CD4-positive, alpha-beta T cell treated with Interleukin-4 for 1 hour (primary cell): ENCODE data around the gene HAAO.
A peak's percentile ranks its signal among the peaks of the same experiment; 100 is the strongest.

Experiments used
- DNase-seq, 2 donors: peaks; one replicate each; pipeline ENCODE4 v3.0.0-alpha.2; 2020 to 2022

Gene HAAO

DNA sequence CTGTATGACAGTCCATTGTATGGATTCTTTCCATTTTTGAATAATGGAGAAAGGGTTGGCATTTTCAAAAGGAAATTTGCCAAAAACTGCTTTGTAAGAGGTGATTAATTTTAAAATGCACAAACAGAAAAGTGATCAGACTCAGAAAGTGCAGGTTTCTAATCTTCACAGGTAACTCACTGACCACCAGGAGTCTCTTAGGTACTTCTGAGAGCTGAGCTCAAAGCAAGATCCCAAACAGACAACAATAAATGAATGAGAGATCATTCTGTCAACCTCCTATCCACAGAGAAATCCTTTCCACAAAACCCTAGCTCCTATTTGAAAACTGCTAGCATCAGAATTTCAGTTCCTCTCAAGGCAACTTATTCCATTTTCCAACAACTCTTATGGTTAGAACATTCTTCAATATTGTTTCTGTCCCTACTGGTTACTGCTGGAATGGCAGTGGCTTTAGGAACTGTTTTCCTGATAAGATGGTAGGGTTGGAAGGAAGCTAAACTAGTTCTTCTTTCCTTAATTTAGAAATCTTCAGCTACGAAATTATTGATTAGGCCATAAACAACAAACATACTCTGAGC is 20.6 kb upstream of the HAAO start:
- peak in 1 of 2 donors; percentile 27 for DNase-seq

DNA sequence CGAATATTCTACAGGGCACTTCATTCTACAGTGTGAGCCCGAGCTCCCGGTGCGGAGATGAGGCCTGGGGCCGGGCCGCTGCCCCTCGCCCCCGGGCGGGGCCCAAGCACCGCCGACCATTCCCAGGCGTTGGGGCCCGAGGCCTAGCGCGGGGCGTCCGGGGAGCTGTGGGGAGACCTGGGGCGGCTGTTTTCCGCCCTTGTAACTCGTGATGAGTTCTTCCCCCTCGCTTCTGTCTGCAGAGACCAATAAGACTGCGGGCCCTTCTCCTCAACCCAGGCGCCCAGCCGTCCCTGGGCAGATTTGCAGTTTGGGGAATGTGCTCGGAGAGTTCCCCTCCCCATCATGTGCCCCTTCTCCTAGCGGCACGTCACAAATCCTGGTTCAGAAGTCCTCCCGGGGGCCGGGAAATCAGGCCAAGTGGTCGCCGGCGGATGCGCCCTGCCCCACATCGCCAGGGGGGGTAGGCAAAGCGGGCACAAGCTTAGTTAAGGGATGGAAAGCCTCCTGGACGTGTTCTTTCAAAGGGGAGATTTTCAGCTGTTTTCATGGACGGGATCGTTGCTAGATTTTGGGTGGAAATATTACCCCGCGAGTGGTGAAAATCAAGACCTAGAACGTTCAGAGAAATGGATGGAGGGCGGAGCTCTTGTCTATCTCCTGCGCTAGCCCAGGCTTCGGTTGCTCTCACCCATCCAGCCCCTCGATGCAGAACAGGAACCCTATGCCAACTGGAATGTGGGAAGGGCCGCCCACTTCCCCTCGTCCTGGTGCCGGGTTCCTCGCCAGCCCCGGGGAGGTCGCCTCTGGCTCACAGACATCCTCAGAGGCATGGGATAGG is 18.8 kb upstream of the HAAO start:
- DNase-seq = peak; percentile 50 to 52

DNA sequence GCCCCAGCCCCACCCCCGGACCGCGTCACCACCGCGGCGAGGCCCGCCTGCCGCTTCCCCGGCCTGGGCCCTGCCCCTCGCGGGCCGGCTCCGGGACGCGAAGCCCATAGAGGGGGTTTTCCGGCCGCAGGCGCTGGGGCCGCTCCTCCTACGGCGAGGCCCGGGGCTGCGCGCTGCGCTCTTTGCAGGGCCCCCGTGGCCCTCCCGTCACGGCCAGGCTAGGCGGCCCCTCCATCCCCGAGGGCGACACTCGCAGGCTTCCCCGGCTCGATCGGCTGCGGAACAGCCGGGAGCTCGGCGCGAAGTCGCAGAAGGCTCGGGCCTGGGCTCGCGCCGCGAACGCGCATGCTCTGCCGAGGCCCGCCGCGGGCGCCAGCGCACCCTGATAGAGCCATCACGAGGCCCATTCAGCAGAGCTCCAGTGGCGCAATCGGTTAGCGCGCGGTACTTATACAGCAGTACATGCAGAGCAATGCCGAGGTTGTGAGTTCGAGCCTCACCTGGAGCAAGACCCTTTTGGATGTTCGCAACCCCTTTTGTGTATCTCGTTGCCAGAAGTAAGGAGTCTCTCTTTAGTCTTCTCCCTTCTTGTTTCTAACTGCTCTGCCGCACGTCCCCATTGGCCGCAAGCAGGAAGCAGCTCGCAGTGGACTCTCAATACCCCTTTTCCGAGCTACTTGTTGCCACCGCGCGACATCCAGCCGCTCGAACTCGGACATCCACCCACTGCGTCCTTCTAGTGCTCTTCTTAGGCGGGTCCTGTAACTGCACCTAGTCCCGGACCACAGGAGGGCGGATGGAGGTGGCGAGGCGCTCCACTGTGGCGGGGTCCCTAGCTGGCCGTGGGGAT is 18.0 kb upstream of the HAAO start:
- DNase-seq = peak; percentile 96 to 97

DNA sequence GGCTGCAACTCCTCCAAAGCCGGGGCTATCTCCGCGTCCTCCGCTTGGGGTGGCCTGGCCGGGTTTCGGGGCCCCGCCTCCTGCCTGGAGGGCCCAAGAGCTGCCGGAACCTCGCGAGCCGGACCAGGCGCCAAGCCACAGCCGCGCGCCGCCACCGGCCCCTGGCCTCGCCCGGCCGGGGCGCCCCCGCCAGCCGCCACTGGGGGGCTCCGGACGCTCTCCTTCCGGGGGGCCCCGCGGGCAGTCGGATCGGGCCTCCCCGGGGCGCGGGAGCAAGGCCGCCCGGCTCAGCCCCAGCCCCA is 17.4 kb upstream of the HAAO start:
- no peak for DNase-seq

DNA sequence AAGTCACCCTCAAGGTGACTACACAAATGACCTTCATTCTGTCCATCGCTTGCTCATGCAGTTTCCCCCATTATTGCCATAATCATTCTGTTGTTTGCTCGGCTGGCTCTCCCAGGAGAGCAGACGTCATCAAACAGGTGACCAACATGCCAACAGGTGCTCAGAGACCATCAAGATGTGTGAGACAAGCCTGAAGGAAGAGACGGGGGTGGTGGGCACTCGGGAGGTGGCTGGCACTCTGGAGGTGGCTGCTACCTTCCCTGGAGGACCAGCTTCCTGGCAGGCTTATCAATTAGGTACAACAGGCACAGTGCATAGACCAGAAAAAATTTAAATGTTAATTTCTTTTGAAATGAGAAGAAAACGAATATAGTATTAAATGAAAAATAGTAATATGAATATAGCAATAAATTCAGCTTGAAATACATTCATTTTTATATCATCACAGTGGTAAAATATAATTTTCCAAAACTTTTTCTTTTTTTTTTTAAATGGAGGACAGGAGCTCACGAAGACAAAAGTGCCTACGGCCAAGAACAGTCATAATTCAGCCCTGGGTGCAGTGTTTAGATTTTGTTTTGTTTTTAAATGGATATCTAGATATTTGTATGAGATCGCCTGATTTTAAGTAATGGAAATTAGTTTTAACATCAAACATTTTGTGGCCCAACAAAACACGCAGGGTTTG is 16.9 kb upstream of the HAAO start:
- DNase-seq = no peak

DNA sequence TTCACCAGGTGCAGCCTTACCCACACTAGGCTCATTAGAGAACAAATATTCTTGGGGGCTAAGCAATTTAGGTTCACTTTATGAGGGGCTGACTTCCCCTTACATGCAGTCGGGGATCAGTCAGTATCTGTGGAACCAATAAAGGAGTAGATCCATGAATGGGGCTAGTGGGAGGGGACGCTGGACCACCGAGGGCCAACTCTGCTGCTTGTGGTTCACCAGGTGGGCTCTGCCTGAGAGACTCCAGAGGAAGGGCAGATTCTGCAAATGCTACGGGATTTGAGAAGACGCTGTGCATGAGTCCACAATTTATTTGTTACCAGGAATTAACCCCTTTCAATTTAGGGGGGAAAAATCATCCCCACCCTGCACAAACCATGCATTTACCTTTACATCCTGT is 15.9 kb upstream of the HAAO start:
- DNase-seq = no peak

DNA sequence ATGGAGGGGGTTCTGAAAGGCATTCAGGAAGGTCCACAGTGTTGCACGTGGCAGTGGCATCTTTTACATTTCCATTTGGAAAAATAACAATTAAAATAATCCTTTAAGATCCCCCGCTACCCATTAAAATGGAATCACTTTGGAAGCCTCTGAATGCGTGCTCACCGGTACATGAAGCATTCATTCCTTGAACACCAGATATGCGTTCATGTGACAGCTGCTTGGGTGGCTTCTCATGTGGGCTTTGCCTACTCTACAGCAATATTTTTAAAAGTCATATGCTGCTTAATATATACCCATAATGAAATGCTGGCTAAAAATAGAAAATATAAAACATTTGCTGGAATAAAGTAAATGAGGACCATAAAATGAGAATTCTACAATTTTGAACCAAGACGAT is 14.4 kb upstream of the HAAO start:
- DNase-seq = no peak

DNA sequence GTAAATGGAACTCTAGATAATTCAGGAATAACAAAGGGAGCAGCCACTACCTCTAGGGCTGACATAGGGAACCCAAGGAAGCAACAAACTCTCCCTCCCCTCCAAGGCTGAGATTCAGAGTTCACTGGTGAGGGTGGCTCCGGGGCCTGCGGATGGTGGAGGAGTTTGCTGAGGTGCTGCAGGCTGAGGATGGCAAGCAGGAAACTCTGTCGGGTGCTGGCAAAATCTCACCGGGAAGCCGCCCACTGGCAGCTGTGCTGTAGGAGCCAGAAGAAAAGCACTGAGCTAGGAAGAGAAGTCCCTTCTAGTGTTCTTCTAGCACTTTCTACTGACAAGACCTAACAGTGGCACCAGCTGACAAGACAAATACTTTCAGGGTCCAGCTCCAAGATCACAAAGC is 12.5 kb upstream of the HAAO start:
- no peak for DNase-seq

DNA sequence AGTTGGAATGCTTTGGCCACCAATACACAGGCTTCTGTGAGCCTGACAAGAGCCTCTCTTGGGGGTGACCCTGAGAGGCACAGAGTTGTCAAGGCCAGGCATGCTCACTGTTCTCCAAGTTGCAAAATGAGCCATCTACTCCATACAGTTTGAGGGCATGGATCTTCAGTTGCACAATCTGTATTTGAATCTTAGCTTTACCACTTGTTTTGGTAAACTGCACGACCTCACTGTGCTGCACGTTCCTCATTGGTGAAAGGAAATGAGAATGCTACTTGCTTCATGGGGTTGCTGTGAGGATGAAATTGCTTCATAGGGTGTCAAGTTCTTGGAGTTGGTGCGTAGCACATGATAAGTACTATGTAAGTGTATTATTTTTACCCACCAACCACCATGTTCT is 12.0 kb upstream of the HAAO start:
- peak in 1 of 2 donors; percentile 51 for DNase-seq

DNA sequence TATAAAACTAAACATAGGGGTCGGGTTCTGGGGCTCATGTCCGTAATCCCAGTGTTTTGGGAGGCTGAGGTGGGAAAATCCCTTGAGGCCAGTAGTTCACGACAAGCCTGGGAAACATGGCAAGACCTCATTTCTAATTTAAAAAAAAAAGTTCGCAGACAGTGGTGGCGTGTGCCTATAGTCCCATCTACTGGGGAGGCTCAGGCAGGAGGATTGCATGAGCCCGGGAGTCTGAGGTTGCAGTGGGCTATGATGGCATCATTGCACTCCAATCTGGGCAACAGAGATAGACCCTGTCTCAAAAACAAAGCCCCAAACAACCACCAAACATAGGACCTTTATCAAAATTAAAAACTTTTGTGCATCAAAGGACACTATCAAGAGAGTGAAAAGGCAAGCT is 9.8 kb upstream of the HAAO start:
- no peak for DNase-seq

DNA sequence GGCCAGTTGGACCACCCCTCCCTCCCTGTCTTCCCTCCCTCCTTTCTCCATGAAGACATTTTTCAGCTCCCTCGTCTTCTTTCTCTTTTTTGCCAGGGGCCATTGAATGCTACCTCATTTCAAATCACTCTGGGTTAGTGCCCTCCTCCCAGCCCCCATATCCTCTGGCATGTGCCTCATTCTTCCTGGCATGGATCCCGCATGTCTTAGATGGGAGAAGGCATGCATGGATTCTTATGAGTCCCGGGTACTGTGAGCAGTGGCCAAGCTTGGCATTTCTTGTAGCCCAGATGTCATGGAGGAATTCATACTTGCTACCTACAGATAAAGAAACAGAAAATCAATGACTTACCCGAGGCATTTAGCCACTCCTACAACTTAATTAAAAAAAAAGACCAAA is 9.0 kb upstream of the HAAO start:
- DNase-seq = no peak

DNA sequence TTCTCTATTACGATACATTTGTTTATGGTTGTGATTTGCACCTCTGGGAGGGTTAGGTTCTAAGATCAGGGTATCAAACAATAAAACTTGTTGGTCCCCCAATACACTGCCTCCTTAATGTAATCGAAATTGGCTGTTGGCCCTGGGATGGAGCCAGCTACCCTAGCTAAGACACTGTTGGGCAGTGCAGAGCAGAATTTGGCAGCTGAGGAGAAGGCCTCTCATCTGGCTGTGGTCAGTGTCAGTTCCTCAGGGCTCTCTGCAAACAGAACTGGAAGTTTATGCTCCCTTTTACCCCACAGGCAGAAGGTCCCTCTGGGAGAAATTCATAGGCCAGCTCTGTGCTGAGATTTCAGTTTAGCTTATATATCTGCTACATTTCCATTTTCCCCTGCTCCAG is 8.6 kb upstream of the HAAO start:
- no peak for DNase-seq

DNA sequence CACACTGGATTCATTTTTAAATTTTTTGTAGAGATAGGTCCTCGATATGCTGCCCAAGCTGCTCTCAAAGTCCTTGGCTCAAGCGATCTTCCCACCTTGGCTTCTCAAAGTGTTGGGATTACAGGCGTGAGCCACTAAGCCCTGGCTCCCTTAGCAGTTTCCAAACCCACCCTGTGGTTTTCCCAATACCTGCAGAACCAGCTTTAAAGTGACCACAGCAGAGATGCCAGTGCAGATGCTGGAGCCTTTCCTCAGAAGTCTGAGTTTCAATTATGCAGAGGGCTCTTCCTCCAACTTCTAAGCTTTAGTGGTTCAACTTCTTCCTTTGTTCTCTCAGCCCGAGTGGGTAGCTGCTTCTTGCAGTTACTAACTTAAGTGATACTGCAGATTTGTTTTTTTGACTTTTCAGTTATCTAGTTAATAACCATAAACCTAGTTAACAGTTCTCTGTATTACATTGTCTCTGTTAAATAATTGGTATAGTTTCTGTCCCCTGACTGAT is 8.1 kb upstream of the HAAO start:
- DNase-seq = no peak

DNA sequence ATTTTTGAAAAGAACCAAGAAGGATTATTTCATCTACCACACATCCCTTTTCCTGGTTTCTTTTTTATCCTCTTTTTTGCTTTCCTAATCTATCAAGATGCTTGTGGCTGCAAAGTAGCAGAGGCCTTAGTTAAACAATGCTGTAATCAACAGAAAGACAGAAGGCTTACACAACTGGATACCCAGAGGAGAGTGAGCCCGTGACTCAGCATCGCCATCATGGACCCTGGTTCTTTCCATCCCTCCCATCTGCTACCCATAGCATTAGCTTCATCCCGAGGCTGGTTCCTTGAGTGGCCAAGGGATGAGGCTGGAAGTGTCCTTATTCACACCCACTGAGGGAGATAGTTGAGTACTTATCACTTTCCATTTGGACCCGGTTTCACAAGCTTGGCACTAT is 7.5 kb upstream of the HAAO start:
- no peak for DNase-seq

DNA sequence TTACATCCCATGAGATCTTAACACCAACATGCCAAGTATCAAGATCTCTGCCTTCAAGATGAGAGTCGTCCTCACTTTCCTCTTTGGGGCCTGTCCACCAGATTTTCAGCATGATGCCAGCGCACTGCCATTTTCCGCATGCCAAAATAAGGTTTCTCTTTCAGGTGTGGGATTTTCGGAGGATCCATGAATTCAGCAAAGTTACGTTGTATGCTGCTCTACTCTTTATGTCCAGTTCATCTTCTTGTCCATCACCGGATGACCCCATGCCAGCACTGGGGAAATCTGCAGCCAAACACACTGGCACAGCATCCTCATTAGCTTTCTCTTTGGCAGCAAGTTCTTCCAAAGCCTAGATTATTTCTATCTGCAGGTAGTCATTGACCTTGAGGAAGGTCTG is 4.9 kb upstream of the HAAO start:
- no peak for DNase-seq

DNA sequence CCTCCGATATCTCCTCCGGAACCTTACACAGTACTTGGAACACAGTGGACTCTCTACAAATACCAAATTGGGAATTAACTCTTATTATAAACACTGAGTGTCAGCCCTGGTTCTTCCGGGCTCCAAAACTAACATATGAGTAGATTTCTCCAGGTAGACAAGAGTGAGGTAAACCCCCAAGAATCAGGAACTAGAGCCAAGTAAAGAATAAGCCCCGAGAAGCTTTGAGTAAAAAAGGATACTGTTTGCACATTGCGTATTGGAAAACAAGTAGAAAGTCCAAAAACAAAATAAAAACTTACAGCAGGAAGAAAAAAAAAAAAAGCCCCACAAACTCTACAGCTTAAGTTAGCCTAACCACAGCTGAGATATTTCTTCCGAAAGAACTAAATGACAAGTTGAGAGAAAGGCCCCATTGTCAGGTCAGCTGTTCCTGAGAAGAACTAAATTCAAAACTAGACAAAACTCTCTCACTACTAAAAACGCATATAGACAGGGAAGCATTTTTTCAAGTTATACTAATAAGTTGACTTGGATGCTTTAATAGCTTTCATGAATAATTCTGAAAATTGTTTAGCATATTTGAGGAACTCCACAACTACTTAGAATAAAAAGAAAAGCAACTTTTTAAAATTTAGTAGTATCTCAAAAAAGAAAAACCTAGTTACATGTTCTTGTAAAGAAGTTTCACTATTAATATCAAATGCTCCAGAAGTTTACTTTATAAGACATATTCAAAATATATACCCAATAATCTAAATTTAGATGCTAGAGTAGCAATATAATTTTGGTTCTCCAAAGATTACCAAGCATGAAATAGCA is 4.3 kb upstream of the HAAO start:
- DNase-seq = no peak

DNA sequence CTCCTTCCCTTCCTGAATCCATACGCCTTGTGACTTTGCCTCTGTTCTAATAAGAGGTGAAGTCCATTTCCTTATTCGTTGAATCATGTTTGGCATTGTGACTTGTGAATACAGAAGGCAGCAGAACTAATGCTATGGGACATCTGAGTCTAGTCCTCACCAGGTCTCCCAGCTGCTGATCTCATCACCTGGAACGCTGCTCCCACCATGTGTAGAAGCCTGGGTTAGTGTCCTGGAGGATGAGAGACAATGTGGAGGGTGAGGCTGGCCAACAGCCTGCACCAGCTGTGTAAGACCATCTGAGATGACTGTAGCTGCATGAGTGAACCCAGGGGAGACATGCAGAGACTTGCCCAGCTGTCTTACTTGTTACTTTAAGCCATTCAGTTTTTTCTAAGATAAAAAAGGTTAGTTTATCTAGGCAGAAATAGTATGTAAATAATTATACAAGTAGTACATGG is 3.5 kb upstream of the HAAO start:
- no peak for DNase-seq

DNA sequence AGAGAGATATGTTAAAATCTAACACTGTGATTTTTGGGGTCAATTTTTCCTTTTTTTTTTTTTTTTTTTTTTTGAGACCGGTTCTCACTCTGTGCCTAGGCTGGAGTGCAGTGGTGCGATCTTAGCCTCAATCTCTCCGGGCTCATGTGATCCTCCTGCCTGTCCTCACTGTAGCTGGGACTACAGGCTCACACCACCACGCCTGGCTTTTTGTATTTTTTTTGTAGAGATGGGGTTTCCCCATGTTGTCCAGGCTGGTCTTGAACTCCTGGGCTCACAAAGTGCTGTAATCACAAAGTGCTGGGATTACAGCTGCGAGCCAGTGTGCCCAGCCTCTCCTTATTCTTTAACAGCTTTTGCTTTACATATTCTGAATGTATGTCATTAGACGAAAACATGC is 2.9 kb upstream of the HAAO start:
- no peak for DNase-seq

DNA sequence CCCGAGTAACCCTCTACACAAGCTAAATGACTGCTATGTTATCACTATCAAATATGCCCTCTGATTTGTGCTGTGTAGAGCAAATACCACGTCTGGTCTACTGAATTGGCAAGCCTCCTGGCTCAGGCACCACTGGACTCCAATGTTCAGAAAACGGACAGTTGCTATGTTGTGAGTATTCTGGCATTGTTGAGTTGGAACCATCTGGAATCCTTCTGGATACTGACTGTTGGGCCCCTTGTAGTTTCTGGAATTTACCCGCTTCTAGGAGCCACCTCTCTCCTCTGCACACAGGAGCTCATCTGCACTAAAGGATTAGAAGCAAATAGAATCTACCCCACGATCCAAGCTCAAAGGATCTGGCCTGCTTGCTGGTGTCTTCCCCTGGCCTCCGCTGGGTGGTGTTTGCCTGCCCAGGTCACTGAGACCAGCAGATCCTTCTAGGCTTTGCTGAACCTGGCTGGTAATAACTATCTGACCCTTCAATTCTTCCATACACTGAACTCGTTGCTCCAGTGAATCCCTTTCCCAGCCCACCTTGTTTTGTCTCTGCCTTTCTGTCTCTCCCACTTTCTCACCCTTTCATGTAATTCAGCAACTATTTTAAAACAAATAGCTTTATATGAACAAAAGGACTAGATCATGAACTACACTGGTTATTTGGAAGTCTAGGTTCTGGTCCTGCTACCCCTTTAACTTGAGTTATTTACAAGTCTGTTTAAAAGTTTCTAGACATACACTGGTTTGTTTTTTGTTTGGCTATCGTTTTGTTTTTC is 2.1 kb upstream of the HAAO start:
- no peak for DNase-seq

DNA sequence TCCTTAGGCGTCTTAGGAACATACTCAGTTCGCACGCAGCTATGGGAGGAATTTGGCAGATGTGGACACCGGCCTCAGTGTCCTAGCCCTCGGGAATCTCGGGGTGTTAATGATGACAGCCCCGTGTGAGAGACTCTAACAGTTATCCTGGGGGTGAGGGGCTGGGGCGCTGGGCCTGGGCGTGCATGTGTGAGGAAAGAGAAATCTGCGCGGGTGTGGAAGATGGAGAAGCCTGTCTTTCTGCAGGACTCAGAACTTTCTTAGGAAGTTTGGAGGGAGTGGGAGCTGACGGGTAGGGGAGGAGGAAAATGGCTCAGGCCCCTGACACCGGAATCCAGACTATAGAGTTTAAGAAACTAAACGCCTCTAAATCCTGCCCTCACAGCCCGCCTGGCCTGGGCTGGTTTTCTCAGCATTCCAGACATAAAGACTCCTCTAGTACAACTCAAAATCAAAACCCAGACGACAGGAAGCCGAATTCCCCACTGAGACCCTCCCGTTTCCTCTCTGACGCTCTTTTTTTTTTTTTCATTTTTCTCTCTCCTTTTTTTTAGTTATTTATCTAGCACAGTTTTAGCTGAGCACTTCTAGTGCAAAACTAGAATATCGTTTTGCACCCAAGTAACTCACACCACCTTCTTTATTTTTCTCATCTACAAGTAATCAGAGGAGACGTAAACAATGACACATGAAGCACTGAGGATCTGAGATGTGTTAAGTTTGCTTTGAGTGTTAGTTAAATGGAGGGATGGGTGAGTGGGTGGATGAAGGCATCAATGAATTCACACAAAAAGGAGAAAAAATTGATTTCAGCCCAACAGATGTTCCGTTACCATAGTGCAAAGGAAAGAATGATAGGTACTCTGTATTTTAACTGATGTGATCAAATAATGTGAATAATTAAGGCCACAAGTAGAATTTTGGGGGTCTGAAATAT is 1.2 kb upstream of the HAAO start:
- no peak for DNase-seq
